Chondrocyte (in vitro differentiated cells): ENCODE data around the gene AK2. TPM values are rescaled to one million over a fixed set of nuclear protein-coding genes. Genes with fewer than 3 reads are reported as not detected.

Experiments used
- DNase-seq: peaks from one replicate; pipeline ENCODE4 v3.0.0; 2021; ENCODE audit warnings: mixed read lengths, low spot score
- H3K27ac Mint-ChIP-seq: one replicate; pipeline ENCODE4 v1.8.0; 2021; ENCODE audit warnings: mild to moderate bottlenecking, moderate library complexity, mixed read lengths; ENCODE audit not compliant: unreplicated experiment
- H3K27me3 Mint-ChIP-seq: 2 replicates; pipeline ENCODE4 v1.8.0; 2021; ENCODE audit warnings: low read depth, mixed read lengths
- H3K36me3 Mint-ChIP-seq: 2 replicates; pipeline ENCODE4 v1.8.0; 2021; ENCODE audit warnings: low read depth, mixed read lengths
- H3K4me1 Mint-ChIP-seq: 2 replicates; pipeline ENCODE4 v1.8.0; 2021; ENCODE audit warnings: low read depth, mild to moderate bottlenecking, mixed read lengths
- H3K4me3 Mint-ChIP-seq: one replicate; pipeline ENCODE4 v1.8.0; 2021; ENCODE audit warnings: mild to moderate bottlenecking, moderate library complexity, mixed read lengths; ENCODE audit not compliant: unreplicated experiment
- H3K9me3 Mint-ChIP-seq: 2 replicates; pipeline ENCODE4 v1.8.0; 2021; ENCODE audit warnings: low read depth, mixed read lengths
- CTCF ChIP-seq: fragments of 200-600 bp; sonication (generic); IDR thresholded peaks from 2 replicates; pipeline ENCODE4 v1.5.0; 2021; ENCODE audit warnings: antibody characterized with exemption, mild to moderate bottlenecking, moderate library complexity
- total RNA-seq: library from RNA; stranded (reverse); gene quantifications from 3 replicates; pipeline ENCODE4 v1.2.1, GENCODE V29; 2021

The AK2 gene
- total RNA-seq, 1 donor from 2014 or later, result 94.9 TPM

GRCh38 chr1:32990887-32991286 is 45.8 kb downstream of the AK2 start:
- Mint-ChIP-seq H3K4me3 (no peak overlapping the region), H3K36me3 (no peaks in the 10 kb centered on the region), H3K27me3 (no peaks in the 10 kb centered on the region), H3K9me3 (no peaks in the 10 kb centered on the region), H3K4me1 (peaks cover 52% of the 10 kb centered on the region), H3K27ac (peak overlapping the region; percentile 71)
- TF ChIP-seq CTCF, result no peak
- DNase-seq, result no peak

DNA sequence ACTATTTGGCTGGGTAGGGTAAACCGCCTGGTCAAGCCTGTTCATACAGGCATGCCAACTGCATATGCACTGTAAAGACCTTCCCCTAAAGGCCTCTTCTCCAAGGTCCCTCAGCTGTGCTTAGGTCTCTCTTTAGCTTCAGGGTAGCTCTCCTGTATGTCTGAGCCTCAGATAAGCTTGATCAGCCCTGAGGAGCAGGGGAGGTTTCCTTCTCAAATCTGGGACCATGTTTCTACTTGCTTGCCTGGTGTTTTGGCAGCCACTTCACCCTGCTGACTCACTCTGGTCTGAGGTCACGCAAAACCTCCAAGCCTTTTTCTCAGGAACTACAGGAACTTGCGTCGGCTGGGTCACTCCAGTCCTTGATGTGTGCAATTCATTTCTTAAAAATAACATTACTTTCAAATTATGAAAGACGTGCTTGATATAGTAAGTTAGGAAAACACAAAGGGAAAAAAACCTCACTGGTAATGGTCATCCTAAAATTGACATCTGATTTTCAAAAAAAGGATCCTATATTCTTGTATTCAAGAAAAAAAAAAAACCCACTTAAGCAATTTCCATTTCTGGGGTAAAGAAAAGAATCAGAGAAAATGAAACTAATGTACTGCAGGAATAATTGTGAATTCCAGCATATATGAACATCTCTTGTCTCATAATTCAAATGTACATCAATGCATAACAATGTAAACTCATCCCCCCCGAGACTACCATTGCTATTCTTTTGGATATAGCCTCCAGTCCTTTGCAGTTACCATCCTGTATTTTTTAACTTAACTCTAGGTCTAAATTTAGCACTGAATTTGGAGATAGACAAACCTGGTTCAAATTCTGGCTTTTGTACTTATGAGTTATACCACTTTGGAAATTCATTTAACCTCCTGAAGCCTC is 47.3 kb downstream of the AK2 start:
- H3K36me3 Mint-ChIP-seq, result no peaks in the 10 kb centered on the region
- H3K4me3 Mint-ChIP-seq, result peak overlapping the region; percentile 3
- no peak for TF ChIP-seq CTCF
- H3K27me3 Mint-ChIP-seq, result no peaks in the 10 kb centered on the region
- H3K4me1 Mint-ChIP-seq, result peaks cover 52% of the 10 kb centered on the region
- DNase-seq, result no peak
- H3K9me3 Mint-ChIP-seq, result no peaks in the 10 kb centered on the region
- H3K27ac Mint-ChIP-seq, result peak overlapping the region; percentile 95

- H3K27ac Mint-ChIP-seq, result peak overlapping the region; percentile 95
- no peak for TF ChIP-seq CTCF
- no peaks in the 10 kb centered on the region for H3K27me3 Mint-ChIP-seq
- no peak overlapping the region for H3K4me3 Mint-ChIP-seq
- no peaks in the 10 kb centered on the region for H3K9me3 Mint-ChIP-seq
- H3K36me3 Mint-ChIP-seq, result no peaks in the 10 kb centered on the region
- no peak for DNase-seq
- peaks cover 51% of the 10 kb centered on the region for H3K4me1 Mint-ChIP-seq
Measured at GRCh38 chr1:32988665-32989064, 48.0 kb downstream of the AK2 start.

GRCh38 chr1:32985226-32985625 is 51.5 kb downstream of the AK2 start:
- no peaks in the 10 kb centered on the region for H3K9me3 Mint-ChIP-seq
- DNase-seq, result no peak
- H3K27me3 Mint-ChIP-seq, result no peaks in the 10 kb centered on the region
- H3K4me3 Mint-ChIP-seq, result no peak overlapping the region
- no peak for TF ChIP-seq CTCF
- H3K36me3 Mint-ChIP-seq, result no peaks in the 10 kb centered on the region
- H3K4me1 Mint-ChIP-seq, result peaks cover 32% of the 10 kb centered on the region
- no peak overlapping the region for H3K27ac Mint-ChIP-seq

- Mint-ChIP-seq H3K27me3 (no peaks in the 10 kb centered on the region), H3K4me3 (no peak overlapping the region), H3K4me1 (peaks cover 27% of the 10 kb centered on the region), H3K27ac (no peak overlapping the region), H3K36me3 (no peaks in the 10 kb centered on the region), H3K9me3 (no peaks in the 10 kb centered on the region)
- no peak for TF ChIP-seq CTCF
- DNase-seq, result no peak
Measured at GRCh38 chr1:32984455-32985171, 52.1 kb downstream of the AK2 start.
